Measurements from ENCODE around the gene CENPP.
A peak's percentile ranks its signal among the peaks of the same experiment; 100 is the strongest.

CENPP gene

DNA sequence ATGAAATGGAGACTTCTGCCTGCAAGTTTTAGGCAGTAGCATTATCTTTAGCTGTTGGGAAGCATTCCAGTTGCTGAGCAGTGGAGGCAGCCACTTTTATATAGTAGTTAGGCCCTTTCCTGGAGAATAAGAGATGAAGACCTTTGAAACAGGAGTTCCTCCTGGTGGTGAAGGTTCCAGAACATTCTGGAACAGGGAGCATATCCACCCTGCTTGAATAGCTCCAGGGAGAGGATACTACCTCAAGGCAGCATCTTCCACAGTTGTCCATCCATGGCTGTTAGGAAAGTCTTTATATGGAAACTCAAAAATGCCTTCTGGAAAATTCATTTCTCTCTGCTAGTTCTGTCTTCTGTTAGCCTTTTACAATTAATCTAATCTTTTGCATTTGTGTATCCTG is 153.6 kb downstream of the CENPP start:
- TF ChIP-seq, protein P1, sequence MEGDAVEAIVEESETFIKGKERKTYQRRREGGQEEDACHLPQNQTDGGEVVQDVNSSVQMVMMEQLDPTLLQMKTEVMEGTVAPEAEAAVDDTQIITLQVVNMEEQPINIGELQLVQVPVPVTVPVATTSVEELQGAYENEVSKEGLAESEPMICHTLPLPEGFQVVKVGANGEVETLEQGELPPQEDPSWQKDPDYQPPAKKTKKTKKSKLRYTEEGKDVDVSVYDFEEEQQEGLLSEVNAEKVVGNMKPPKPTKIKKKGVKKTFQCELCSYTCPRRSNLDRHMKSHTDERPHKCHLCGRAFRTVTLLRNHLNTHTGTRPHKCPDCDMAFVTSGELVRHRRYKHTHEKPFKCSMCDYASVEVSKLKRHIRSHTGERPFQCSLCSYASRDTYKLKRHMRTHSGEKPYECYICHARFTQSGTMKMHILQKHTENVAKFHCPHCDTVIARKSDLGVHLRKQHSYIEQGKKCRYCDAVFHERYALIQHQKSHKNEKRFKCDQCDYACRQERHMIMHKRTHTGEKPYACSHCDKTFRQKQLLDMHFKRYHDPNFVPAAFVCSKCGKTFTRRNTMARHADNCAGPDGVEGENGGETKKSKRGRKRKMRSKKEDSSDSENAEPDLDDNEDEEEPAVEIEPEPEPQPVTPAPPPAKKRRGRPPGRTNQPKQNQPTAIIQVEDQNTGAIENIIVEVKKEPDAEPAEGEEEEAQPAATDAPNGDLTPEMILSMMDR (conservative IDR thresholded peaks at IDR 0.05; ENCODE audit: low read depth, low read length): no peak
- H3K4me3 ChIP-seq (ENCODE audit: low read length): no peak overlapping the region
- no peak for DNase-seq (ENCODE audit: low read depth)

DNA sequence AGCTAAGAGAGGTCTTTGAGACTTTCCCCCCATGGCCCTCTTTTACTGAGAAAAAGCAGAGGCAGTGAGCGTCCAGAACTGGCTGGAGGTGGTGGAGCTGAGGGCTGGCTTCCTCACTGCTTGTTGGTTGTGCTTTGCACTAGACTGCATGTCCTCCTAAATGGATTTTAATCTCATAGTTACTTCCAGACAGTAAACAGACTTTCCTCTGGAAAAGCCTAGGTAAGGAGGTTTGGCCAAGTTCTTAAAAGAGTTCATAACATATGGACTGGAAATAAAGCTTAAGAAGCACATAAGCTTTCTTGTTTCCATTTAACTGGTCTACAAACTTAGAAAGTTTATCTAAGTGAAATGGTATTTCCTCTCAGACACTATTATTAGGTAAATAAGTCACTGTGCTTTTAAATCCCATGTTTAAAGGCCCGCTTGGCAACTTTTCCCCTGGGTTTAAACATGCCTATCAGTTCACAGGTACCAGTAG is 154.6 kb downstream of the CENPP start:
- no peak overlapping the region for H3K4me3 ChIP-seq (ENCODE audit: low read length)
- TF ChIP-seq, protein P1 (conservative IDR thresholded peaks at IDR 0.05; ENCODE audit: low read depth, low read length): no peak
- peak; percentile 34 for DNase-seq (ENCODE audit: low read depth)

DNA sequence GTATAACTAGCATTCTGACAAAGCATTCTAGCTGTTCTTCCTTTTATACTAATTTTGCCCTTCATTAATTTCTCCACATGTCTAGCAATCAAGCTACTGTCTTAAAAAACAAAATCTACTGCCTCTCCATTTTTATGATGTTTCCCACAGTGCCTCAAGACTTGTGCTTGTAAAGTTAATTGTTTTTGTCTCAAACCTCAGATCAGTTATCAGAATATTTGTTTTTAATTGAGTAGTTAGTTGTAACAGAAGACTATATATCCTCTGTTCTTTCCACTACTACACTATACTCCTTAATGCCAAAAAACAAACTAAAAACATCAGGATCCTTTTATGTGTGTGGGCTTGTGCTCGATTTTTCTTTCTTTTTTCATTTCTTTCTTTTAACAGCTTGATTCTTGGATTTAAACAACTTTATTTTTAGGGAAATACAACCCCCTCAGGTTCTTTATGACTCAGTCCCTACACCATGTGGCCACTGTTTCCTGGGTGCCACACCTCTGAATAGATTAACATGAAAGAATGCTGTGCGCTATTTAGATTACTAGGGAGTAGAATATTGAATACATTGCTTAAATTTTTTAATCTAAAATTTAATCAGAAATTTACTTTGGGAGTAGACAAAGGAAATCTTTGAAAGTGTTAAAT is 155.4 kb downstream of the CENPP start:
- TF ChIP-seq, protein P1 (conservative IDR thresholded peaks at IDR 0.05; ENCODE audit: low read depth, low read length): no peak
- DNase-seq (ENCODE audit: low read depth): no peak
- H3K4me3 ChIP-seq (ENCODE audit: low read length): no peak overlapping the region

DNA sequence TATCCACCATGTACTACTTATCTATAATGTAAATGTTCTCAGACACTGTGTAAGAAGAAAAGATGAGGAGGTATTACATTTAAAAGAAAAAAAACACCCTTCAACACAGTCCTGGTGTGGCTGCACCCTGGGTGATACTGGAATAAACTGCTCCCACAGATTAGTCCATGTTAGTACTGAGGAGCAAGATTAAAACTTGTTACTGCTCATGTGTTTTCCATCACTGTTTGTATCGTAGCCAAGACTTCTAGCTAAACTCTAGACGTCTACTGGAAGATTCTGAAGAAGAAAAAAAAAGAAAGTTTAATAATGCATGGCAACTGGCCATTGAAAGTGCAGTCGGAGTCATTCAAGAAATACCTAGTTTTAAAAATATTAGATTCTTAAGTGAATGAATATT is 156.6 kb downstream of the CENPP start, which contains the start of gene ASPN:
ASPN (minus strand) TSS at position 178 of the 400 bp plus-strand sequence.
- no peak within 1 kb of the TSS for H3K4me3 ChIP-seq (ENCODE audit: low read length)
- TF ChIP-seq, protein P1 (conservative IDR thresholded peaks at IDR 0.05; ENCODE audit: low read depth, low read length): no peak
- DNase-seq (ENCODE audit: low read depth): peak; percentile 56

DNA sequence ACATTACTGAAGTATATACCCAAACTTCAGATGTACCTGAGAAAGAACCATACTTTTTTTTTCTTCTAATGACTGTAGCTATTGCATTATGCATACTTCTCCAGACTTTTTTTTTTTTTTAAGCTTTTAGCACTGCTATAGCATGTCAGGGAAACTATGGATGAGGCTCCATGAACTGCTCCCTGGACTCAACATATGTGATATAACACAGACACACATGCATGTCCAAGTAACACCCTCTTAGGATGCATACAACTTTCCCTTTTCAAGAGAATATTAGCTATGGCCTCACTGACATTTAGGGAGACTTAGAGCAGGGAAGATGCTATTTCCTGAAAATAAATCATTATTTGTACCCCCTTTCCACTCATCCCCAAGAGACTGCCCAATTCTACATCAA is 157.1 kb downstream of the CENPP start:
- DNase-seq (ENCODE audit: low read depth): no peak
- H3K4me3 ChIP-seq (ENCODE audit: low read length): no peak overlapping the region
- TF ChIP-seq, protein P1 (conservative IDR thresholded peaks at IDR 0.05; ENCODE audit: low read depth, low read length): no peak

DNA sequence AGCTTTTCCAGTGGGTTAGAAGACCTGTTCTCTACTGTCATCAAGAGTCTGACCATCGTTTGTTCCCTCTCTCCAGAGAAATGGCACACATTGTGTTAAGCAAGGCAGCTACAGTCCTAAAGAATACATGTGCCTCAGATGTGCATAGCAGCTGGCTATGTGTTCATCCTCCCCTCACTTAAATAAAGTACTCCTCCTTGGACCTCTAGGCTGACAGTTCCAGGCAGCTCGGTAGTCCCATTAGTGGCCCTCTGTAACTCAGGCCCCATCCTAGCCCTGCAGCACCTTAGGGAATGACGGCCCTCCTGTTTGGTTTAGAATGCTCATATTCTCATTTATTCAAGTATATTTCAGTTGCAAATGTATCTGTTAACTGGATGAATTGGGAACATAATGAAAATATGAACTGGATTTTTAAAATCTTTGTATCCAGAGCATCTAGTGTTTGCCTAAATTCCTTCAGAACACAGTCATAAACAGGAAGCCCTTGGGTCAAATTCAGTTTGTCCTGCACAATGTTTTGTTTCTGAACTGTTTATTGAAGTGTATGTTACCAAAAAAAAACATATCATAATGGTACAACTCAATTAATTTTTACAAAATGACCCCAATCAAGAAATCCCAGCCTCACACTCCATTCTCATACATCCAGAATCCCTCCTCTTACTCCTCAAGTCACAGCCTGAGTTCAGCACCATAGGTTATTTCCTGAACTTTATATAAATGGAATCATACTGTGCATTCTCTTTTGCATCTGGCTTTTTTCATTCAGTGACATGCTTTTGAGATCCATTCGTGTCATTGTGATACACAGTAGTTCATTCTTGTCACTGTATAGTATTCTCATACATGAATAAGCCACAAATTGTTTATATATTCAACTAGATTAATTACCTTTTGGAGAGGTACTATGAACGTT is 158.1 kb downstream of the CENPP start:
- DNase-seq (ENCODE audit: low read depth): no peak
- TF ChIP-seq, protein P1 (conservative IDR thresholded peaks at IDR 0.05; ENCODE audit: low read depth, low read length): no peak
- H3K4me3 ChIP-seq (ENCODE audit: low read length): no peak overlapping the region

Measured in retinal pigment epithelial cell (primary cell).